GM12872 (cell line): Measurements from ENCODE around the gene TMEM14C.

Source experiments
- TF ChIP-seq, protein P1 (sequence below): IDR thresholded peaks from 3 replicates; pipeline ENCODE4 v1.5.1; 2011; ENCODE audit warnings: low read depth, mild to moderate bottlenecking, low read length, moderate library complexity; ENCODE audit not compliant: insufficient read depth

Gene TMEM14C

DNA sequence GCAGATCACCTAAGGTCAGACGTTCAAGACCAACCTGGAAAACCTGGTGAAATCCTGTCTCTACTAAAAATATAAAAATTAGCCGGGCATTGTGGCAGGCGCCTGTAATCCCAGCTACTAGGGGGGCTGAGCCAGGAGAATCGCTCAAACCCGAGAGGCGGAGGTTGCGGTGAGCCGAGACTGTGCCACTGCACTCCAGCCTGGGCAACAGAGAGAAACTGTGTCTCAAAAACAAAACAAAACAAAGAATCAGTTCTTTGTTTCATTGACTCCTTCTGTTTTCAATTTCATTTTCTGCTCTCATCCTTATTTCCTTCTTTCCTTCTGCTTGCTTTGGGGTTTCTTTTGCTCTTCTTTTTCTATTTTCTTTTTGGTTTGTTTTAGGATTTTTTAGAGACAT, 8.9 kb upstream of the TMEM14C start:
- TF ChIP-seq, protein P1, sequence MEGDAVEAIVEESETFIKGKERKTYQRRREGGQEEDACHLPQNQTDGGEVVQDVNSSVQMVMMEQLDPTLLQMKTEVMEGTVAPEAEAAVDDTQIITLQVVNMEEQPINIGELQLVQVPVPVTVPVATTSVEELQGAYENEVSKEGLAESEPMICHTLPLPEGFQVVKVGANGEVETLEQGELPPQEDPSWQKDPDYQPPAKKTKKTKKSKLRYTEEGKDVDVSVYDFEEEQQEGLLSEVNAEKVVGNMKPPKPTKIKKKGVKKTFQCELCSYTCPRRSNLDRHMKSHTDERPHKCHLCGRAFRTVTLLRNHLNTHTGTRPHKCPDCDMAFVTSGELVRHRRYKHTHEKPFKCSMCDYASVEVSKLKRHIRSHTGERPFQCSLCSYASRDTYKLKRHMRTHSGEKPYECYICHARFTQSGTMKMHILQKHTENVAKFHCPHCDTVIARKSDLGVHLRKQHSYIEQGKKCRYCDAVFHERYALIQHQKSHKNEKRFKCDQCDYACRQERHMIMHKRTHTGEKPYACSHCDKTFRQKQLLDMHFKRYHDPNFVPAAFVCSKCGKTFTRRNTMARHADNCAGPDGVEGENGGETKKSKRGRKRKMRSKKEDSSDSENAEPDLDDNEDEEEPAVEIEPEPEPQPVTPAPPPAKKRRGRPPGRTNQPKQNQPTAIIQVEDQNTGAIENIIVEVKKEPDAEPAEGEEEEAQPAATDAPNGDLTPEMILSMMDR = no peak

DNA sequence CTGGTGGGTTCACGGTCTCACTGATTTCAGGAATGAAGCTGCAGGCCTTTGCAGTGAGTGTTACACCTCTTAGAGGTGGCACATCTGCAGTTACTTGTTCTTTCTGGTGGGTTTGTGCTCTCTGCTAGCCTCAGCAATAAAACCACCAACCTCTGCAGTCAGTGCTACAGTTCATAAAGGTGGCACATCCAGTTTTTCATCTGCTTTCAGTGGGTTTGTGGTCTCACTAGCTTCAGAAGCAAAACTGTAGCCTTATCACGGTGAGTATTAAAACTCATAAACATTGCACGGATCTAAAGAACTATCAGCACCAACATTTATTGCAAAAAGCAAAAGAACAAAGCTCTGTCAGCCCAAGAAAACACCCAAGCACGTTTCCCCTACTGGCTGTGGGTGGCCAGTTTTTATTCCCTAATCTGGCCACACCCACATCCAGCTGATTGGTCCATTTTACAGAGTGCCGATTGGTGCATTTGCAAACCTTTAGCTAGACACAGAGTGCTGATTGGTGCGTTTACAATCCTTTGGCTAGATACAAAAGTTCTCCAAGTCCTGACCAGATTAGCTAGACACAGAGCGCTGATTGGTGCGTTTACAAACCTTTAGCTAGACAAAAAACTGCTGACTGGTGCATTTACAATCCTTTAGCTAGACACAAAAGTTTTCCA, 3.4 kb upstream of the TMEM14C start:
- TF ChIP-seq, protein P1 = 0 out of 3 replicates have a peak, but pooled peaks have one; percentile 9

DNA sequence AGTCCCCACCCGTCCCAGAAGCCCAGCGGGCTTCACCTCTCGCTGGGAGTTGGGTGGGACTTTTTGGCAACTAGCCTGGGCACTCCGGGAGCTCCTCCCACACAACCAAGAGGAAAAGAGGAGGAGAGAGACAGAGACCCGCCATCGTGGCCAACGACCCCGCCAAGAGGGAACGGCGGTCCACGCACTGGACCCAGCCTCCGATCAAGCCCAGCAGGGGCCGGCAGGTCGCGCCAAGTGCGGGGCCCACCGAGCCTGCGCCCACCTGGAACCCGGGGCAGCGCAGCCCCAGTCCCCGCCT, 3.0 kb upstream of the TMEM14C start:
- TF ChIP-seq, protein P1 = no peak

DNA sequence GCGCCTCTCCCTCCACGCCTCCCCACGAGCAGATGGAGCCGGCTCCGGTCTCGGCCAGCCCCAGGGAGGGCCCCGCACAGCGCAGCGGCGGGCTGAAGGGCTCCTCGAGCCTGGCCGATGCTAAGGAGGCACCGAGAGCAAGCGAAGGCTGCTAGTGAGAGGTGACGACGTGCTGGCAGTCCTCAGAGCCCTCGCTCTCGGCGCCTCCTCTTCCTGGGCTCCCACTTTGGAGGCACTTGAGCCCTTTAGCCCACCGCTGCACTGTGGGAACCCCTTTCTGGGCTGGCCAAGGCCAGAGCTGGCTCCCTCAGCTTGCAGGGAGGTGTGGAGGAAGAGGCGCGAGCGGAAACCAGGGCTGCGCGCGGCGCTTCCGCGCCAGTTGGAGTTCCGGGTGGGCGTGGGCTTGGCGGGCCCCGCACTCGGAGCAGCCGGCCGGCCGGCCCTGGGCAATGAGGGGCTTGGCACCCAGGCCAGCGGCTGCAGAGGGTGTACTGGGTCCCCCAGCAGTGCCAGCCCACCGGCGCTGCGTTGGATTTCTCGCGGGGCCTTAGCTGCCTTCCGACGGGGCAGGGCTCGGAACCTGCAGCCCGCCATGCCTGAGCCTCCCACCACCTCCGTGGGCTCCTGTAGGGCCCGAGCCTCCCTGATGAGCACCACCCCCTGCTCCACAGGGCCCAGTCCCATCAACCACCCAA, 2.5 kb upstream of the TMEM14C start:
- TF ChIP-seq, protein P1 = no peak

DNA sequence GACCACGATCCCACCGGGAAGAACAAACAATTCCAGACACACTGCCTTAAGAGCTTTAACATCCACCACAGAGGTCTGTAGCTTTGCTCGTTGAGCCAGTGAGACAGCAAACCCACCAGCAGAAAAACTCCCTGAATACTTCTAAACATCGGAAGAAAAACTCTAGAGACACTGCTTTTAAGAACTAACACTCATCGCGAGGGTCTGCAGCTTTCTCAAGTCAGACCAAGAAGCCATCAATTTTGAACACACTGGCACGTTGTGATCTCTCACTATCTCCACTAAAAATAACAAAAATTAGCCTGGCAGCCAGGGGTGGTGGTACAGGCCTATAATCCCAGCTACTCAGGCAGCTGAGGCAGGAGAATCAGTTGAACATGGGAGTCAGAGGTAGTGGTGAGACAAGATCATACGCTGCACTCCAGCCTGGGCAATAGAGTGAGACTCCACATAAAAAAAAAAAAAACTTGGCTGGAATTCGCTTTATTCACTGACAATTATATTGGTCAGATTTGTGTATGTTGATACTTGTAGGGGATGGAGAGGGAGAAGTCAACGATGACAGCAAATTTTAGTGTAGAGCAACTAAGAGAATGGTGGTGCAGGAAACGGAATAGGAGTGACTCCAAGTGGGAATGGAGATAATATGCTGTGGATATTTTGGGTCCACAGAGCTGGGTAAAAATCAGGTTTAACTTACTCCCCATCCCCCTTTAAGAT, 860 bp upstream of the TMEM14C start:
- TF ChIP-seq, protein P1 = no peak

DNA sequence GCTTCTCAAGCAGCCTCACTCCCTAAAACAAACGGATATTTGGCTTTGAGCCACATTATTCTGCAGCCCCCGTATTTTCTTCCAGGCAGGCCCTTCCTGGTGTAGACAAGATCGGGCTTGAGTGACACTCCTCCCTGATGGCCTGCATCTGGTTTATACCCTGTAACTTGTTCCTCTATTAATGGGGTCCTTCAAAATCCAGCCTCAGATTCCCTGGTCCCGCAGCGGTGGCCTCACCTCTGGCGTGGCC, 375 bp upstream of the TMEM14C start:
- TF ChIP-seq, protein P1 = no peak

DNA sequence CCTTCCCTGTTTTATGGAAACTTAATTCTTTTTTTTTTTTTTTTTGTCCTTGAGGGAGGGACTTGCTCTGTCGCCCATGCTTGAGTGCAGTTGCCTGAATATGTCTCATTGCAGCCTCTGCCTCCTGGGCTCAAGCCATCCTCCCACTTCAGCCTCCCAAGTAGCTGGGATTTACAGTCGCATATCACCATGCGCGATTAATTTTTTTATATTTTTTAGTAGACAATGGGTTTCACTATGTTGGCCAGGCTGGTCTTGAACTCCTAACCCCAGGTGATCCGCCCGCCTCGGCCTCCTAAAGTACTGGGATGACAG, 654 bp downstream of the TMEM14C start:
- TF ChIP-seq, protein P1 = no peak
